Sigmoid colon (tissue), 7 donors: ENCODE results near the gene GCGR. TPM values are rescaled to one million over a fixed set of nuclear protein-coding genes. Genes with fewer than 3 reads are reported as not detected.

ENCODE experiments used
- DNase-seq: peaks from one replicate; pipeline ENCODE4 v3.0.0-alpha.2; 2019
- H3K27ac ChIP-seq, 4 donors: fragments of 200-600 bp; sonication (generic); one replicate each; pipeline ENCODE4 v1.5.1; 2016 to 2019; ENCODE audit warnings: mild to moderate bottlenecking in 1 of 4
- H3K27me3 ChIP-seq, 3 donors: fragments of 200-600 bp; sonication (generic); one replicate each; pipeline ENCODE4 v1.5.1; 2019; ENCODE audit warnings: mild to moderate bottlenecking in 1 of 3
- H3K36me3 ChIP-seq, 4 donors: fragments of 200-600 bp; sonication (generic); one replicate each; pipeline ENCODE4 v1.5.1; 2016 to 2019
- H3K4me1 ChIP-seq, 4 donors: fragments of 200-600 bp; sonication (generic); one replicate each; pipeline ENCODE4 v1.5.1; 2017 to 2019
- H3K4me3 ChIP-seq, 4 donors: fragments of 200-600 bp; sonication (generic); one replicate each; pipeline ENCODE4 v1.5.1; 2017 to 2019; ENCODE audit warnings: mild to moderate bottlenecking in 2 of 4, moderate library complexity in 1 of 4
- H3K9me3 ChIP-seq, 4 donors: fragments of 200-600 bp in 3 of 4; sonication (generic) in 3 of 4; one replicate each; pipeline versions ENCODE4 v1.5.1 to v1.6.1; 2013 to 2019
- CTCF ChIP-seq, 4 experiments: fragments of 450-650 bp in 3 of 4; fragments of 200-600 bp in 1 of 4; IDR thresholded peaks; one replicate each; pipeline ENCODE4 v1.5.1; 2016 to 2019; ENCODE audit warnings: antibody characterized with exemption in 4 of 4, mild to moderate bottlenecking in 3 of 4, moderate library complexity in 2 of 4
- EP300 ChIP-seq, 4 donors: sonication (generic); formaldehyde crosslinking; IDR thresholded peaks; one replicate each; pipeline ENCODE4 v1.6.1; 2017; ENCODE audit warnings: antibody characterized with exemption in 4 of 4
- POLR2A ChIP-seq, 2 donors: fragments of 450-650 bp; IDR thresholded peaks; one replicate each; pipeline ENCODE4 v1.6.1; 2016; ENCODE audit warnings: antibody characterized with exemption in 2 of 2, mild to moderate bottlenecking in 2 of 2, moderate library complexity in 2 of 2
- POLR2AphosphoS5 ChIP-seq, 4 donors: sonication (generic); formaldehyde crosslinking; IDR thresholded peaks; one replicate each; pipeline ENCODE4 v1.6.1; 2017; ENCODE audit warnings: antibody characterized with exemption in 4 of 4
- WGBS, 2 donors: extraction: QIAGEN DNeasy Blood & Tissue Kit; methylation state at CpG; one replicate each; pipeline ENCODE4 v1.1.7; 2013; 5-methylcytosine and 5-hydroxymethylcytosine counted together
- intact Hi-C: fragments of 100-400 bp; cut with DNase I; formaldehyde crosslinking; loops from one replicate; pipeline ENCODE4 v1.15.1; 2023
- polyA plus RNA-seq, 3 donors: library from polyadenylated mRNA; stranded (reverse); fragments of 200-250 nt; gene quantifications; one replicate each; pipeline ENCODE4 v1.2.3, GENCODE V29; 2013
- total RNA-seq, 4 donors: library from RNA; depleted of rRNA; stranded (reverse); fragments of >200 nt; gene quantifications; one replicate each; pipeline ENCODE4 v1.1.0, GENCODE V29; 2016
- donor health status: healthy with polysubstance abuse.
- donor health status: Bipolar disorder and iron deficiency.
- donor health status: healthy.

The GCGR gene
- total and polyA plus RNA-seq, 7 donors: 0.27 to 1.4 (median 0.96) TPM; not detected in 2

DNA sequence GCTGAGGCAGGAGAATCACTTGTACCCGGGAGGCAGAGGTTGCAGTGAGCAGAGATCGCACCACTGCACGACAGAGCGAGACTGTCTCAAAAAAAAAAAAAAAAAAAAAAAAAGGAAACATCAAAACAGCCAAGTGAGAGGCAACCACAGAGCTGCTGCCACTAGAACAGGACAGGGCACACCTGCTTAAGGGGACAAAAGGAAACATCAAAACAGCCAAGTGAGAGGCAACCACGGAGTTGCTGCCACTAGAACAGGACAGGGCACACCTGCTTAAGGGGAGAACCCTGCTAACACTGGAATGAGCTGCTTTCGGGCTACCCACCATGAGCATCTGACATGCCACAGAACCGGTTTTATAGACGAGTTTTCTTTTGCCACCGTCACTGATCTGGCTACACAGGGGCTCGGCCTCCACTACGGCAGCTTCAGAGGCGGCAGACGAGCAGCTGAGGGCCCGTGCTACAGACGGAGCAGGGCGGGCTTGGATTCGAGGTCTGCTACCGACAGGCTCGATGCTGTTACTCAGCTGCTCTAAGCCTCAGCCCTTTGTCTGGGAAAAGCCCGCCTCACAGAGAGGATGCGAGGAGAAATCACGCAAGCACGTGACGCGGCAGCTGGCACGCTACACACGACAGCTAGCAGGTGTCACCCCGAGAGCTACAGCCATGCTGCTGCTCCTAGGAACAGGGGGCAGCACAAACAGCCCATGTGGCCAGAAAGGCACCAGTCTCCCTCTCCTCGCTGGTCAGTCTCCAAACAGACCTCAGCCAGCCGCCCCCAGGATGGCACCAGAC is 54.4 kb downstream of the GCGR start:
- peaks cover 0 to 58% (median 32%) of the 10 kb centered on the region in 4 donors for H3K36me3 ChIP-seq
- peaks cover 0 to 55% (median 38%) of the 10 kb centered on the region in 4 donors for H3K4me1 ChIP-seq
- no peaks in the 10 kb centered on the region for H3K9me3 ChIP-seq
- DNase-seq: no peak
- no peaks in the 10 kb centered on the region for H3K27me3 ChIP-seq
- no peak overlapping the region for H3K27ac ChIP-seq
- TF ChIP-seq POLR2A (IDR thresholded peaks at IDR 0.05): no peak
- TF ChIP-seq CTCF (IDR thresholded peaks at IDR 0.05): no peak
- TF ChIP-seq POLR2AphosphoS5 (IDR thresholded peaks at IDR 0.05): no peak
- TF ChIP-seq EP300 (IDR thresholded peaks at IDR 0.05): no peak
- intact Hi-C loops: no loop called here
- peak overlapping the region in 1 of 4 donors; percentile 80 for H3K4me3 ChIP-seq
- WGBS, 2 donors: 85 to 89% methylated on average over 30 of the region's 30 CpGs

- TF ChIP-seq POLR2AphosphoS5 (IDR thresholded peaks at IDR 0.05): no peak
- no peak for TF ChIP-seq POLR2A (IDR thresholded peaks at IDR 0.05)
- TF ChIP-seq CTCF (IDR thresholded peaks at IDR 0.05): no peak
- TF ChIP-seq EP300 (IDR thresholded peaks at IDR 0.05): no peak
- Histone ChIP-seq H3K9me3 (no peaks in the 10 kb centered on the region), H3K4me1 (peaks cover 0 to 59% (median 38%) of the 10 kb centered on the region in 4 donors)
Observed at GRCh38 chr17:81858967-81859905, 55.3 kb downstream of the GCGR start.

GRCh38 chr17:81859906-81860755 is 56.2 kb downstream of the GCGR start, which contains the start of gene P4HB:
P4HB (minus strand) TSS chr17:81860535; CDS start chr17:81860471, 64 bp downstream.
- TF ChIP-seq EP300 (IDR thresholded peaks at IDR 0.05) (no peak), POLR2AphosphoS5 (IDR thresholded peaks at IDR 0.05) (peak; percentile 53 to 90 (median 84)), POLR2A (IDR thresholded peaks at IDR 0.05) (peak in 1 of 2 donors; percentile 32)
- no peaks in the 10 kb centered on the region for H3K9me3 ChIP-seq
- no peak for DNase-seq
- peak within 1 kb of the TSS; percentile 96 to 99 (median 98) for H3K27ac ChIP-seq
- H3K4me3 ChIP-seq: peak within 1 kb of the TSS; percentile 80 to 95 (median 89)
- peaks cover 0 to 60% (median 37%) of the 10 kb centered on the region in 4 donors for H3K4me1 ChIP-seq
- H3K27me3 ChIP-seq: no peaks in the 10 kb centered on the region
- intact Hi-C loops: loop anchor here (5.0 kb wide), 1 partner anchor 38 kb away; no protein-coding TSS in a partner anchor
- WGBS, 2 donors: 0% methylated on average over 95 of the region's 95 CpGs
- peaks cover 0 to 54% (median 15%) of the 10 kb centered on the region in 4 donors for H3K36me3 ChIP-seq

More at GRCh38 chr17:81858967-81859905, 55.3 kb downstream of the GCGR start:
- DNase-seq: no peak
- peak overlapping the region; percentile 57 to 95 (median 78) for H3K4me3 ChIP-seq
- intact Hi-C loops: no loop called here
- peak overlapping the region; percentile 90 to 98 (median 96) for H3K27ac ChIP-seq
- peaks cover 0 to 54% (median 23%) of the 10 kb centered on the region in 4 donors for H3K36me3 ChIP-seq
- 40 to 60% methylated on average over 23 of the region's 23 CpGs for WGBS, 2 donors
- H3K27me3 ChIP-seq: no peaks in the 10 kb centered on the region

DNA sequence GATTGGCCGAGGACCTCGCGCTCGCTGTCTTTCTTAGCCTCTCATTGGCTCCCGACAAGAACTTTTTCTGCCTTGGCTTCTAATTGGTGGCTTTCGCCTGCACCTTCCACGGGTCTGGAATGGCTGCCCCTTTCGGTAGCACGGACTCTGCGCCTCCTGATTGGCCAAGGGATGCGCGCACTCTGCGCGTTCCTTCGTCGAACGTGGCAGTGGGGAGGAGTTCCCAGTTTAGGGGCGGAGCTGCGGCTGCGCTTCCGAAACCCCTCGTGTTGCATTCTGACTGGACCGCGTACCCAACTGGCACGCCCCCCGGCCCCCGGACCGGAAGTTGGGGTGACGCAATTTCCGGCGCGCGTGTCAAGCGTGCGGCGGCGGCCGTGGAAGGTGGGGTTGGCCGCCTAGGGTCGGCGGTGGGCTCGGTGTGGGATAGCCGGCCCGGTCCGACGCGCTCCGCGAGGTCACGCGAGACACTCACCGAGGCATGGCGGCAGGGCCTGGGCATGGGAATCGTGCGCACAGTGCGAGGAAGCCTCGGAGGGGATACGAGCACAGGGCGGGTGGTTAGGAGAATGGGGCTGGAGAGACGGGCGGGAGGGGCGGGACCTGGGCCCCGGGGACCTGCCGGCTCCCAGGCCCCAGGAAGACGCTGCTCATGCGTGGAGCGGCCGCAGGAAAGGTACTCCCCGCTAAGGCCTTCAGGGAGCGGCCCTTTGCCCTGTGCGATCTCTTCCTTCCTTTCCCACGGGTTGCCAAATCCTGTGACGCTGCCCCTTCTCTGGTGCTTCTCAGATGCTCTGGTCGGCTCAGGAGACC is 57.0 kb downstream of the GCGR start:
- H3K4me1 ChIP-seq: peaks cover 0 to 60% (median 35%) of the 10 kb centered on the region in 4 donors
- WGBS, 2 donors: 0% methylated on average over 74 of the region's 74 CpGs

More for the DNA sequence above, 57.0 kb downstream of the GCGR start:
- Histone ChIP-seq H3K4me3 (peak overlapping the region; percentile 75 to 95 (median 89)), H3K27me3 (no peaks in the 10 kb centered on the region), H3K27ac (peak overlapping the region; percentile 94 to 99 (median 96)), H3K9me3 (no peaks in the 10 kb centered on the region), H3K36me3 (peaks cover 0 to 51% (median 9%) of the 10 kb centered on the region in 4 donors)
- DNase-seq: peak; percentile 100
- intact Hi-C loops: loop anchor here (5.0 kb wide), 1 partner anchor 39 kb away; no protein-coding TSS in a partner anchor
- TF ChIP-seq CTCF (IDR thresholded peaks at IDR 0.05): peak in 1 of 4 experiments; percentile 19
- peak; percentile 95 to 99 for TF ChIP-seq POLR2A (IDR thresholded peaks at IDR 0.05)
- peak; percentile 100 for TF ChIP-seq POLR2AphosphoS5 (IDR thresholded peaks at IDR 0.05)
- TF ChIP-seq EP300 (IDR thresholded peaks at IDR 0.05): peak in 2 of 4 donors; percentile 51 to 54
